DOHH2 (cell line): ENCODE measurements around the gene MED12L.

Experiments used
- H3F3A ChIP-seq: fragments of 200-600 bp; sonication (generic), shearing (Covaris generic); 2 replicates; pipeline ENCODE4 v1.6.0; 2016; ENCODE audit warnings: antibody characterized with exemption, mild to moderate bottlenecking; ENCODE audit not compliant: control insufficient read depth, insufficient read depth
- H3K27ac ChIP-seq: fragments of 200-600 bp; sonication (generic); 2 replicates; pipeline ENCODE4 v1.5.1; 2014; ENCODE audit warnings: low read depth, mild to moderate bottlenecking, low read length, moderate library complexity
- H3K27me3 ChIP-seq: fragments of 200-600 bp; sonication (generic); 2 replicates; pipeline ENCODE4 v1.6.1; 2014; ENCODE audit warnings: mild to moderate bottlenecking, low read length, mixed read lengths; ENCODE audit not compliant: control insufficient read depth
- H3K36me3 ChIP-seq: fragments of 200-600 bp; sonication (generic); 2 replicates; pipeline ENCODE4 v1.6.1; 2014; ENCODE audit warnings: mild to moderate bottlenecking, low read length, moderate library complexity, mixed read lengths; ENCODE audit not compliant: control insufficient read depth
- H3K4me1 ChIP-seq: fragments of 200-600 bp; sonication (generic); 2 replicates; pipeline ENCODE4 v1.6.1; 2014; ENCODE audit warnings: mild to moderate bottlenecking, low read length, mixed read lengths; ENCODE audit not compliant: control insufficient read depth
- H3K4me2 ChIP-seq: fragments of 200-600 bp; sonication (generic); 2 replicates; pipeline ENCODE4 v1.6.0; 2014; ENCODE audit warnings: mild to moderate bottlenecking, low read length, moderate library complexity
- H3K4me3 ChIP-seq: fragments of 200-600 bp; sonication (generic); 2 replicates; pipeline ENCODE4 v1.5.1; 2014; ENCODE audit warnings: mild to moderate bottlenecking, low read length, mixed read lengths
- H3K79me2 ChIP-seq: fragments of 200-600 bp; sonication (generic); 2 replicates; pipeline ENCODE4 v1.6.1; 2014; ENCODE audit warnings: mild to moderate bottlenecking, low read length, mixed read lengths; ENCODE audit not compliant: control insufficient read depth
- H3K9me2 ChIP-seq: fragments of 200-600 bp; sonication (generic); replicated peaks from 2 replicates; pipeline ENCODE4 v1.6.1; 2014; ENCODE audit warnings: mild to moderate bottlenecking, low read length, mixed read lengths; ENCODE audit not compliant: control insufficient read depth
- H3K9me3 ChIP-seq: fragments of 200-600 bp; sonication (generic); 2 replicates; pipeline ENCODE4 v1.6.1; 2014; ENCODE audit warnings: antibody characterized with exemption, low read length, mixed read lengths; ENCODE audit not compliant: control insufficient read depth, insufficient read depth
- H4K20me1 ChIP-seq: fragments of 200-600 bp; sonication (generic); 2 replicates; pipeline ENCODE4 v1.6.0; 2014; ENCODE audit warnings: low read depth, mild to moderate bottlenecking, antibody characterized with exemption, low read length, moderate library complexity; ENCODE audit not compliant: control insufficient read depth, insufficient read depth
- EZH2phosphoT487 ChIP-seq: fragments of 200-600 bp; sonication (generic); IDR thresholded peaks from 2 replicates; pipeline ENCODE4 v1.6.1; 2017; ENCODE audit warnings: borderline replicate concordance, mild to moderate bottlenecking, antibody characterized with exemption, low read length, moderate library complexity, mixed read lengths
- TF ChIP-seq, protein P1 (sequence below): fragments of 200-600 bp; sonication (generic); IDR thresholded peaks from one replicate; pipeline ENCODE4 v1.5.1; 2014; ENCODE audit warnings: antibody characterized with exemption, mild to moderate bottlenecking, low read depth, low read length; ENCODE audit not compliant: poor library complexity, severe bottlenecking

Gene MED12L

GRCh38 chr3:151398895-151399294 is 313.4 kb downstream of the MED12L start:
- Histone ChIP-seq H3K27ac (peak overlapping the region; percentile 83), H3F3A (peaks cover 11% of the 10 kb centered on the region), H3K9me3 (0 out of 2 replicates have a peak, but pooled peaks cover 9% of the 10 kb centered on the region), H3K4me3 (peak overlapping the region; percentile 42), H3K36me3 (peaks cover 52% of the 10 kb centered on the region), H3K9me2 (no peaks in the 10 kb centered on the region), H3K4me2 (peak overlapping the region; percentile 58), H3K4me1 (peaks cover 66% of the 10 kb centered on the region), H3K79me2 (no peaks in the 10 kb centered on the region), H4K20me1 (no peaks in the 10 kb centered on the region), H3K27me3 (no peaks in the 10 kb centered on the region)
- TF ChIP-seq, protein P1, sequence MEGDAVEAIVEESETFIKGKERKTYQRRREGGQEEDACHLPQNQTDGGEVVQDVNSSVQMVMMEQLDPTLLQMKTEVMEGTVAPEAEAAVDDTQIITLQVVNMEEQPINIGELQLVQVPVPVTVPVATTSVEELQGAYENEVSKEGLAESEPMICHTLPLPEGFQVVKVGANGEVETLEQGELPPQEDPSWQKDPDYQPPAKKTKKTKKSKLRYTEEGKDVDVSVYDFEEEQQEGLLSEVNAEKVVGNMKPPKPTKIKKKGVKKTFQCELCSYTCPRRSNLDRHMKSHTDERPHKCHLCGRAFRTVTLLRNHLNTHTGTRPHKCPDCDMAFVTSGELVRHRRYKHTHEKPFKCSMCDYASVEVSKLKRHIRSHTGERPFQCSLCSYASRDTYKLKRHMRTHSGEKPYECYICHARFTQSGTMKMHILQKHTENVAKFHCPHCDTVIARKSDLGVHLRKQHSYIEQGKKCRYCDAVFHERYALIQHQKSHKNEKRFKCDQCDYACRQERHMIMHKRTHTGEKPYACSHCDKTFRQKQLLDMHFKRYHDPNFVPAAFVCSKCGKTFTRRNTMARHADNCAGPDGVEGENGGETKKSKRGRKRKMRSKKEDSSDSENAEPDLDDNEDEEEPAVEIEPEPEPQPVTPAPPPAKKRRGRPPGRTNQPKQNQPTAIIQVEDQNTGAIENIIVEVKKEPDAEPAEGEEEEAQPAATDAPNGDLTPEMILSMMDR, result no peak
- no peak for TF ChIP-seq EZH2phosphoT487

GRCh38 chr3:151400341-151400740 is 314.9 kb downstream of the MED12L start:
- H3K9me2 ChIP-seq, result no peaks in the 10 kb centered on the region
- H3K9me3 ChIP-seq, result 0 out of 2 replicates have a peak, but pooled peaks cover 9% of the 10 kb centered on the region
- 0 out of 2 replicates have a peak overlapping the region, but pooled peaks have one; percentile 83 for H3K27ac ChIP-seq
- no peaks in the 10 kb centered on the region for H4K20me1 ChIP-seq
- no peaks in the 10 kb centered on the region for H3K27me3 ChIP-seq
- TF ChIP-seq, protein P1, result no peak
- TF ChIP-seq EZH2phosphoT487, result no peak
- no peak overlapping the region for H3K4me2 ChIP-seq
- peaks cover 37% of the 10 kb centered on the region for H3K36me3 ChIP-seq
- peaks cover 64% of the 10 kb centered on the region for H3K4me1 ChIP-seq
- peaks cover 11% of the 10 kb centered on the region for H3F3A ChIP-seq
- H3K4me3 ChIP-seq, result no peak overlapping the region
- no peaks in the 10 kb centered on the region for H3K79me2 ChIP-seq

DNA sequence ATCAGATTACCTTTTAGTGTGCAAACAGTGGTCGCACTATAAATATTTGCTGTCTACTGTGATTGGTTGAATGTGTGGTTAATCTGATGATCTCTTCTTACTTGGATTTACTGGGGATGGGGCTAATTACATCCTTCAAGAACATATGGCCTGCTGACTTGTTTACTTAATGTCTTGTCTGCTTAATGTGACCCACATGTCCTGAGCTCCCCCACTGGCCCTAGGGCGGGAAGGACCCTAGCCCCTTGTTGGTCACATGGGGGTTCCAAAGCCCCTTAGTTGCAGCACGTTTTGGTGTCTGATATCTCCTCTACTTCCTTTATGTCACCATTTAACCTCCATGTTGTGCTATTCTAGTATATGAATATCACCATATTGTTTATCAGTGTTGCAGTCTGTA is 316.9 kb downstream of the MED12L start:
- Histone ChIP-seq H3F3A (peaks cover 11% of the 10 kb centered on the region), H3K4me3 (no peak overlapping the region), H3K4me1 (peaks cover 56% of the 10 kb centered on the region), H3K36me3 (peaks cover 27% of the 10 kb centered on the region), H4K20me1 (no peaks in the 10 kb centered on the region), H3K79me2 (no peaks in the 10 kb centered on the region), H3K9me2 (no peaks in the 10 kb centered on the region), H3K27me3 (no peaks in the 10 kb centered on the region), H3K9me3 (0 out of 2 replicates have a peak, but pooled peaks cover 9% of the 10 kb centered on the region), H3K27ac (no peak overlapping the region), H3K4me2 (no peak overlapping the region)
- TF ChIP-seq, protein P1, result no peak
- no peak for TF ChIP-seq EZH2phosphoT487

DNA sequence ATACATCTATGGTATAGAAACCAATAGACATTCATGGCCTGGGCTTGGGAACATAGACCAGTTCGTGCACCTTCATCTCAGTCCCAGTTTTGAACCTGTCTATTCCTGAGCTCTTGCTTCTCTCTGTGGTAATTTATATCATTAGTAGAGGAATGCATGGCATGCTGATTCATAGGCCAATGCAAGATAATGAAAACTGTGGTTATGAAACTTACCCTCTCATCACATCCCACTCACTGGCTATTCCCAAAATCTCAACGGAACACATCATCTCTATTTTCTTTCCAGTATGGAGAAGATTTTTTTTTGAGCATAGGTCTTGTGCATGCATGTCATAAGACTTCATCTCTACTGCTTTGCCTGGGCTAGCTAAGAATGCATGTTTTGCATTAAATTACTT is 317.8 kb downstream of the MED12L start:
- Histone ChIP-seq H3K36me3 (peaks cover 18% of the 10 kb centered on the region), H3K27ac (no peak overlapping the region), H3F3A (peaks cover 11% of the 10 kb centered on the region), H3K4me2 (no peak overlapping the region), H3K4me3 (no peak overlapping the region), H4K20me1 (no peaks in the 10 kb centered on the region), H3K79me2 (no peaks in the 10 kb centered on the region), H3K4me1 (peaks cover 54% of the 10 kb centered on the region), H3K9me3 (0 out of 2 replicates have a peak, but pooled peaks cover 4% of the 10 kb centered on the region), H3K27me3 (no peaks in the 10 kb centered on the region), H3K9me2 (no peaks in the 10 kb centered on the region)
- no peak for TF ChIP-seq EZH2phosphoT487
- TF ChIP-seq, protein P1, result no peak
